ENCODE results near the gene GATA6. TPM values are rescaled to one million over a fixed set of nuclear protein-coding genes. Genes with fewer than 3 reads are reported as not detected.
A peak's percentile ranks its signal among the peaks of the same experiment; 100 is the strongest.
"Not testable (repeated sequence)": the region's sequence is repeated elsewhere in the genome, so short reads cannot be mapped to it uniquely, and the experiment has no call there.

GATA6 gene
- total RNA-seq, 1 donor from 2014 or later: 0.45 TPM

- no peak for DNase-seq (ENCODE audit: low read depth)
These were observed 34.8 kb downstream of the GATA6 start for GRCh38 chr18:22204214-22204536.

- no peak for DNase-seq (ENCODE audit: low read depth)
These were observed 35.6 kb downstream of the GATA6 start for GRCh38 chr18:22204996-22205395.

DNA sequence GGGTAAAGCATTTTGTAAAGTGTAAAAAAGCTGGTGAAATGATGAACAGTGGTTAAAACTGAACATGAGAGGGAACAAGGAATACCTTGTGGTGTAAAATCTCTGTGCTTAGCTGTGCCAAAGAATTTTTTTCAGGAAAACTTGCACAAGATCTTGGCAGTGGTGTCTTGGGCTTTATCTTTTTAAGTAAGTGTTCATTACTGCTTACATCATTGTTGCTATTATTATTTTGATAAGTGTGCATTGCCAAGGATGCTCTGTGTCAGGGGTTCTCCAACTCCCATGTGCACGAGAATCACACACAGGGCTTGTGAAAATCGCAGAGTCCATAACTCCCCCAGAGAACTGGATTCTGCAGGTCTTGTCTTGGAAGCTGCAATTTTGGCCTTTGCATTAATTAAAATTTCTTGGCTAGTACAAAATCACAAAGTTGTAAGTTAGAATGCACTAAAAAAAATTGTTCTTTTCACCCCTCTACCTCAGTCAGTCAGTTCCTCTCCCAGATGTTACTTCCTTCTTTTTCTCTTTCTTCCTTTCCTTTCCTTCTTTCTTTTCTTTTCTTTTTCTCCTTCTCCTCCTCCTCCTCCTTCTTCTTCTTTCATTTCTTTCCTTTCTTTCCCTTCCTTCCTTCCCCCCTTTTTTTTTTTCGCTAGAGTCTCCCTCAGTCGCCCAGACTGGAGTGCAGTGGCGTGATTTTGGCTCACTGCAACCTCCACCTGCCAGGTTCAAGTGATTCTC, 37.8 kb downstream of the GATA6 start:
- DNase-seq (ENCODE audit: low read depth): peak; percentile 58

GRCh38 chr18:22210311-22210754, 40.9 kb downstream of the GATA6 start:
- DNase-seq (ENCODE audit: low read depth): peak; percentile 99

GRCh38 chr18:22211657-22212056, 42.3 kb downstream of the GATA6 start:
- DNase-seq (ENCODE audit: low read depth): no peak

- DNase-seq (ENCODE audit: low read depth): peak; percentile 98
These were observed 44.1 kb downstream of the GATA6 start for GRCh38 chr18:22213333-22213973.

- DNase-seq (ENCODE audit: low read depth): peak; percentile 55
These were observed 45.5 kb downstream of the GATA6 start for GRCh38 chr18:22214731-22215528.

- no peak for DNase-seq (ENCODE audit: low read depth)
These were observed 49.4 kb downstream of the GATA6 start for GRCh38 chr18:22218835-22219234.

- peak; percentile 67 for DNase-seq (ENCODE audit: low read depth)
These were observed 50.4 kb downstream of the GATA6 start for GRCh38 chr18:22219568-22220355.

DNA sequence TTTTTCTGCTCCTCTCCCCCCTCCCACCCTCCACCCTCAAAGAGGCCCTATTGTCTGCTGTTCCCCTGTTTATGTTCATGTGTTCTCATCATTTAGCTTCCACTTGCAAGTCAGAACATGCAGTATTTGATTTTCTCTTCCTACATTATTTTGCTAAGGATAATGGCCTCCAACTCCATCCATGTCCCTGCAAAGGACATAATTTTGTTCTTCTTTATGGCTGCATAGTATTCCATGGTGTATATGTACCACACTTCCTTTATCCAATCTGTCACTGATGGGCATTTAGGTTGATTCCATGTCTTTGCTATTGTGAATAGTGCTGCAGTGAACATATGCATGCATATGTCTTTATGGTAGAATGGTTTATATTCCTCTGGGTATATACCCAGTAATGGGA, 51.2 kb downstream of the GATA6 start:
- DNase-seq (ENCODE audit: low read depth): not testable (repeated sequence)

DNA sequence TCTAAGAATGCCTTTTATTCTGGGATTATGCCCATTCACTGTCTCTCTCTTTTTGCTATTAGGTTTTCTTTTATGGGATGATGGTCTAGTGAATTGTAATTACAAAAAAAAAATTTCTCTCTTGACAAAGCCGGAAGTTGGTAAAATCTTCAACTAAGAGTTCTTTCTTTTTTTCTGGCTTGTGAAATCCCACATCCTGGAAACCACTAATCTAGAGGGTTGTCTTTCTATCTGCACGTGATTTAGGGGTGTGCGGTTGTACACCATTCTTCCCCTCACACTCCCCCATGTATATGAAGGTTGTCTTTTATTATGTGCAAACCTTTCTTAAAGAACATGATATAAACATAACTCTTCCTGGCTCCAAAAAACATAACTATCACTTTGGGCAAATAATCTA, 52.0 kb downstream of the GATA6 start:
- DNase-seq (ENCODE audit: low read depth): no peak

DNA sequence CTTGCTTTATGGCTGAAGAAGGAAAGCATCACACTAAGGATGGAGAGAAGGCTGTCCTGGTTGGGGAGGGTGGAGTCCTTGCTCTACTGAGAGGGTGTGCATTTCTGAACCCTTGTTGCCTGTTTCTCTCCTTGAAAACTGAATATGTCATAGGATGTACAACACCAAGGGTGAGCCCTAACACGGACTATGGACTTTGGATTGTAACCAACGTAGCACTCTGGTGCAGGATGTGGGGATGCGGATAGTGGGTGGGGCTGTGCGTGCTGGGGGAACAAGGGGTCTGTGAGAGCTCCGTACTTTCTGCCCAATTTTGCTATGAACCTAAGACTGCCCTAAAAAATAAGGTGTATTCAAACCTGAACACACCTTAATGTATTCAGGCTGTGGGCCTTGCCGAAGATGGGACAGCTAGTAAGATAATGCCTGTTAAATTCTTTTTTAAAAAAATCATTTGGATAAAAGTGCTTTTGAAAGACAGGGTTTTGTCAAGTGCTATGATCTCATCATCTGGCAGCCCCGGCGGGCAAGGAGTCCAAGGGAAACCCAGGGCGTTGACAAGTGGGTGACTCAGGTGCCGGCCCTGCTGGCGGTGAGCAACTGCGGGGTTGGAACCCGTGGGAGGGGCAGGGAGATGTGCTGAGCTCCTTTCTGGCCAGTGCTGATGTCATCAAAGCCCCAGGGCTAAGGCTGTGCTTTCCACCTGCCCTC, 54.0 kb downstream of the GATA6 start:
- DNase-seq (ENCODE audit: low read depth): peak; percentile 95

GRCh38 chr18:22223965-22224322, 54.6 kb downstream of the GATA6 start:
- DNase-seq (ENCODE audit: low read depth): no peak

- no peak for DNase-seq (ENCODE audit: low read depth)
These were observed 55.0 kb downstream of the GATA6 start for GRCh38 chr18:22224339-22224738.

GRCh38 chr18:22226801-22227200, 57.4 kb downstream of the GATA6 start:
- no peak for DNase-seq (ENCODE audit: low read depth)

GRCh38 chr18:22228976-22229375, 59.6 kb downstream of the GATA6 start:
- no peak for DNase-seq (ENCODE audit: low read depth)

- no peak for DNase-seq (ENCODE audit: low read depth)
These were observed 60.2 kb downstream of the GATA6 start for GRCh38 chr18:22229456-22230124.

DNA sequence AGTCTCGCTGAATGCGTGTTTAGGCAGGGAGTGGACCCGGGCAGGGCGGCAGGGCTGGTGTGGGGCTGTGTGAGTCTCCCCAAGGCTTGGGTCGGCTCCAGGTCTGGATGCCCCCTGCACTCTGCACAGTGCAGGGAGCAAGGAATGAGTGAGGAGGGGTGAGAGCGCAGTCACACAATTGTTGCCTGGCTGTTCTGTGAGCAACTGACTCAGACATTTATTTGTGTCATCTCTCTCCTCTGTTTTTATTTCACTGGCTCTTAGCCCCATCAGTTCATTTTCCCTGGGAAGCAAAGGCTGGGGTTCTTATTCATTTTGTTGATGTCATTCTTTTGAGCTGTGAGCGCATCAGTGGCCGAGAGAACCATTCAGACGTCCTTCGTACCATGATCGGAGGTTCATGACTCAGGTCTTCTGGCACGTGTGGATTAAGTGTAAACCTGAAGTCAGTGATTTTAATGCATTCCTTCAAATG, 61.1 kb downstream of the GATA6 start:
- peak; percentile 78 for DNase-seq (ENCODE audit: low read depth)

DNA sequence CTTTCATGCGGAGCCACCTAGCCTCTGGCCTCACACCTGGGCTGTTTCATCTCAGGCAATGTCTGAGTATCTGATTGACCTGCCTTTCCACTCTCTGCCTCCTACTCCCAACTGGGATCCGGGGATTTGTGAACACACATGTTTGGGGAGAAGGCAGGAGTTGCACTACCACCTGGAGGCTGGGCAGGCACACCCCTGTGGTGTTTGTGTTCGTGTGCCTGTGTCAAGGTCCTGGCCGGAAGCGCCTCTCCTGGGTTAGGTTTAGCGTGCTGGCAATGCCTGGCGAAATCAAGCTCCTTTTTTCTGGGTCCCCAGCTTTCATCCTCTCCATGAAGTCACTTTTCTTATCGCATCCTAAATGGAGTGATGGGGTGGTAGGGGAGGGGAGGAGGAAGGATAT, 63.9 kb downstream of the GATA6 start:
- no peak for DNase-seq (ENCODE audit: low read depth)

- DNase-seq (ENCODE audit: low read depth): no peak
These were observed 68.6 kb downstream of the GATA6 start for GRCh38 chr18:22238036-22238435.

DNA sequence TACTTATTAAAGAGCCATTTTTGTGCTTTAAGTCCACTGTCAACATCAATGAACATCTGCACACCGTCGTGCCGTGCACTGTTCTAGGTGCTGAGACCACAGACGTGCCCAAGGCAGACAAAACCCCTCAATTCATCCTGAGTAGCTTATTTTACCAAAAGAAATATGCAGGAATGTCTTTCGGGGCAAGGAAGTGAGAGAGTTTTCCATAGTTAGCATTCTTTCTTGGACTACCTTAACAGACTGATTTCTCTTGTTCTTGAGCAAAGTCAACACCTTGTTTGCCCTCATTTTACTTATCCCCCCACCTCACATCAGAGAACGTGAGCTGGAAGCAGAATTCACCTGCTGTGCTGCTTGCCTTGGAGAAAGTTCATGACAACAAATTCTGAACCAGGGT, 69.3 kb downstream of the GATA6 start:
- no peak for DNase-seq (ENCODE audit: low read depth)

Measured in renal cortical epithelial cell (primary cell).